HepG2 (cell line): ENCODE data around the gene SLC25A45. TPM values are rescaled to one million over a fixed set of nuclear protein-coding genes. Genes with fewer than 3 reads are reported as not detected.

Experiments used
- CHCHD3 ChIP-seq: sonication (generic); formaldehyde crosslinking; IDR thresholded peaks from 2 replicates; pipeline ENCODE4 v1.8.0; 2022; ENCODE audit warnings: mild to moderate bottlenecking, missing genetic modification reagents, moderate library complexity
- HOXA3 ChIP-seq: sonication (generic); formaldehyde crosslinking; IDR thresholded peaks from 2 replicates; pipeline ENCODE4 v1.5.0; 2020; ENCODE audit warnings: missing genetic modification reagents
- JUN ChIP-seq: sonication (generic); formaldehyde crosslinking; IDR thresholded peaks from 2 replicates; pipeline ENCODE4 v1.4.0; 2020; ENCODE audit warnings: mild to moderate bottlenecking, missing genetic modification reagents
- PAWR ChIP-seq: sonication (generic); formaldehyde crosslinking; IDR thresholded peaks from 2 replicates; pipeline ENCODE4 v1.4.0; 2020; ENCODE audit warnings: missing genetic modification reagents, mild to moderate bottlenecking, borderline replicate concordance
- POLR2G ChIP-seq: fragments of 200-400 bp; formaldehyde crosslinking; IDR thresholded peaks from 2 replicates; pipeline ENCODE4 v1.6.1; 2018; ENCODE audit warnings: mild to moderate bottlenecking, low read depth, low read length, moderate library complexity
- PPARG ChIP-seq: conservative IDR thresholded peaks from 2 replicates; pipeline ENCODE4 v1.6.1; 2016; ENCODE audit warnings: missing biosample characterization, missing genetic modification reagents
- SIN3A ChIP-seq: IDR thresholded peaks from 2 replicates; pipeline ENCODE4 v1.6.1; 2011; ENCODE audit warnings: low read depth, mild to moderate bottlenecking, control low read depth, low read length, borderline replicate concordance
- TBX3 ChIP-seq: fragments of 450-650 bp; IDR thresholded peaks from 2 replicates; pipeline ENCODE4 v1.6.1; 2017; ENCODE audit warnings: antibody characterized with exemption, mild to moderate bottlenecking, inconsistent platforms, borderline replicate concordance
- TMF1 ChIP-seq: sonication (generic); formaldehyde crosslinking; IDR thresholded peaks from 2 replicates; pipeline ENCODE4 v1.8.1; 2022; ENCODE audit warnings: low read depth, missing genetic modification reagents
- WIZ ChIP-seq: sonication (generic); formaldehyde crosslinking; IDR thresholded peaks from 2 replicates; pipeline ENCODE4 v1.5.1; 2020; ENCODE audit warnings: mild to moderate bottlenecking, missing genetic modification reagents
- ZNF431 ChIP-seq: sonication (generic); formaldehyde crosslinking; IDR thresholded peaks from 2 replicates; pipeline ENCODE4 v1.9.0; 2022; ENCODE audit warnings: missing genetic modification reagents, low read depth, mild to moderate bottlenecking, borderline replicate concordance
- ZNF777 ChIP-seq: sonication (generic); formaldehyde crosslinking; IDR thresholded peaks from 2 replicates; pipeline ENCODE4 v1.4.0; 2020; ENCODE audit warnings: missing genetic modification reagents
- ZSCAN30 ChIP-seq: sonication (generic); formaldehyde crosslinking; IDR thresholded peaks from 2 replicates; pipeline ENCODE4 v1.5.0; 2020; ENCODE audit warnings: mild to moderate bottlenecking, missing genetic modification reagents
- polyA plus RNA-seq, 8 experiments: library from polyadenylated mRNA; depleted of rRNA in 3 of 8; stranded (reverse) in 7 of 8; unstranded in 1 of 8; fragments of >200 nt; fragmentation: Illumina TruSeq in 4 of 8; extraction: Trizol in 4 of 8; gene quantifications; 2 replicates each; pipeline versions ENCODE4 v1.2.1 to v1.2.3, GENCODE V29; 2011 to 2016; ENCODE audit warnings: low read depth in 4 of 8, missing spikeins in 1 of 8, mixed read lengths in 1 of 8; ENCODE audit not compliant: insufficient read depth in 1 of 8
- total RNA-seq, 5 experiments: library from RNA; depleted of rRNA; stranded (reverse); fragments of >200 nt; fragmentation: Illumina TruSeq; extraction: Trizol; gene quantifications; 2 replicates each; pipeline ENCODE4 v1.2.3, GENCODE V29; 2016; ENCODE audit warnings: low read depth in 1 of 5
- TF ChIP-seq, protein P1 (sequence below): IDR thresholded peaks from 2 replicates; pipeline ENCODE4 v1.6.1; 2018; ENCODE audit warnings: missing genetic modification reagents
- TF ChIP-seq, protein P2 (sequence below): sonication (generic); formaldehyde crosslinking; IDR thresholded peaks from 2 replicates; pipeline ENCODE4 v1.4.0; 2020; ENCODE audit warnings: missing genetic modification reagents, borderline replicate concordance
- TF ChIP-seq, protein P3 (sequence below): sonication (generic); formaldehyde crosslinking; conservative IDR thresholded peaks from 2 replicates; pipeline ENCODE4 v1.4.0; 2020; ENCODE audit warnings: missing genetic modification reagents
- TF ChIP-seq, protein P4 (sequence below): sonication (generic); formaldehyde crosslinking; IDR thresholded peaks from 2 replicates; pipeline ENCODE4 v1.4.0; 2020; ENCODE audit warnings: missing genetic modification reagents
- TF ChIP-seq, protein P5 (sequence below): sonication (generic); formaldehyde crosslinking; IDR thresholded peaks from 2 replicates; pipeline ENCODE4 v1.4.0; 2020; ENCODE audit warnings: missing genetic modification reagents, borderline replicate concordance

SLC25A45 gene
- total and polyA plus RNA-seq, 2 of the 13 experiments (the other 11 are each of a cell fraction or from before 2014, with no cell fraction given): 1.2 to 3.4 TPM

DNA sequence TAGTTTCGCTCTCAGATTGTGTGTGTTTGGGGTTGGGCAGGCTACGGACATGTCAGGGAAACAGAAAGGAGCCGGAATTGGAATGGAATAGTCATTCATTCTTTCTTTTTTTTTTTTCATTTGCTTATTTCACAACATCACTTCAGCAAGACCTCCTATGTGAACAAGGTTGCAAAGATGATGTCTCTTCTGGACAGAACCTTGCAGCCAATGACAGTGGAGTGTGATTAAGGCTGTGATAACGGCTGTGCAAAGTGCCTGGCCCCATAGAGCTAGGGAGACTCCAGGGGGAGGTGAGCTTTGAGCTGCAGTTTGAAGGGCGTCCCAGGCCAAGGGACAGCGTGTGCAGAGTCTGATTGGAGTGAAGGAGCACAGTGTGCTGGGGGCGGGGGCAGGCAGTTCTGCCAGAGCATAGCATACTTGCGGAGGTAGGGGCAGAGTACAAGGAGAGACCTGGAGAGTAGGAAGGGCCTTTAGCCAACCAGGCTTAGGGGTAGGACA, 24.5 kb downstream of the SLC25A45 start (continued):
- TF ChIP-seq SIN3A (no peak), PAWR (CRISPR knock-in tag) (no peak), PPARG (CRISPR knock-in tag) (no peak), CHCHD3 (CRISPR knock-in tag) (no peak), HOXA3 (CRISPR knock-in tag) (peak; percentile 85), ZNF777 (CRISPR knock-in tag) (no peak), TMF1 (CRISPR knock-in tag) (no peak), TBX3 (no peak), POLR2G (peak; percentile 45; the same call in 1 of the 2 replicates), ZNF431 (CRISPR knock-in tag) (no peak), WIZ (CRISPR knock-in tag) (no peak), ZSCAN30 (CRISPR knock-in tag) (no peak), JUN (no peak)
- TF ChIP-seq, protein P1, sequence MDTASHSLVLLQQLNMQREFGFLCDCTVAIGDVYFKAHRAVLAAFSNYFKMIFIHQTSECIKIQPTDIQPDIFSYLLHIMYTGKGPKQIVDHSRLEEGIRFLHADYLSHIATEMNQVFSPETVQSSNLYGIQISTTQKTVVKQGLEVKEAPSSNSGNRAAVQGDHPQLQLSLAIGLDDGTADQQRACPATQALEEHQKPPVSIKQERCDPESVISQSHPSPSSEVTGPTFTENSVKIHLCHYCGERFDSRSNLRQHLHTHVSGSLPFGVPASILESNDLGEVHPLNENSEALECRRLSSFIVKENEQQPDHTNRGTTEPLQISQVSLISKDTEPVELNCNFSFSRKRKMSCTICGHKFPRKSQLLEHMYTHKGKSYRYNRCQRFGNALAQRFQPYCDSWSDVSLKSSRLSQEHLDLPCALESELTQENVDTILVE (CRISPR knock-in tag): 0 out of 2 replicates have a peak, but pooled peaks have one; percentile 27
- TF ChIP-seq, protein P2, sequence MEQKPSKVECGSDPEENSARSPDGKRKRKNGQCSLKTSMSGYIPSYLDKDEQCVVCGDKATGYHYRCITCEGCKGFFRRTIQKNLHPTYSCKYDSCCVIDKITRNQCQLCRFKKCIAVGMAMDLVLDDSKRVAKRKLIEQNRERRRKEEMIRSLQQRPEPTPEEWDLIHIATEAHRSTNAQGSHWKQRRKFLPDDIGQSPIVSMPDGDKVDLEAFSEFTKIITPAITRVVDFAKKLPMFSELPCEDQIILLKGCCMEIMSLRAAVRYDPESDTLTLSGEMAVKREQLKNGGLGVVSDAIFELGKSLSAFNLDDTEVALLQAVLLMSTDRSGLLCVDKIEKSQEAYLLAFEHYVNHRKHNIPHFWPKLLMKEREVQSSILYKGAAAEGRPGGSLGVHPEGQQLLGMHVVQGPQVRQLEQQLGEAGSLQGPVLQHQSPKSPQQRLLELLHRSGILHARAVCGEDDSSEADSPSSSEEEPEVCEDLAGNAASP (CRISPR knock-in tag): peak; percentile 90; the same call in 1 of the 2 replicates
- TF ChIP-seq, protein P3, sequence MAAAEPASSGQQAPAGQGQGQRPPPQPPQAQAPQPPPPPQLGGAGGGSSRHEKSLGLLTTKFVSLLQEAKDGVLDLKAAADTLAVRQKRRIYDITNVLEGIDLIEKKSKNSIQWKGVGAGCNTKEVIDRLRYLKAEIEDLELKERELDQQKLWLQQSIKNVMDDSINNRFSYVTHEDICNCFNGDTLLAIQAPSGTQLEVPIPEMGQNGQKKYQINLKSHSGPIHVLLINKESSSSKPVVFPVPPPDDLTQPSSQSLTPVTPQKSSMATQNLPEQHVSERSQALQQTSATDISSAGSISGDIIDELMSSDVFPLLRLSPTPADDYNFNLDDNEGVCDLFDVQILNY (CRISPR knock-in tag): no peak
- TF ChIP-seq, protein P4, sequence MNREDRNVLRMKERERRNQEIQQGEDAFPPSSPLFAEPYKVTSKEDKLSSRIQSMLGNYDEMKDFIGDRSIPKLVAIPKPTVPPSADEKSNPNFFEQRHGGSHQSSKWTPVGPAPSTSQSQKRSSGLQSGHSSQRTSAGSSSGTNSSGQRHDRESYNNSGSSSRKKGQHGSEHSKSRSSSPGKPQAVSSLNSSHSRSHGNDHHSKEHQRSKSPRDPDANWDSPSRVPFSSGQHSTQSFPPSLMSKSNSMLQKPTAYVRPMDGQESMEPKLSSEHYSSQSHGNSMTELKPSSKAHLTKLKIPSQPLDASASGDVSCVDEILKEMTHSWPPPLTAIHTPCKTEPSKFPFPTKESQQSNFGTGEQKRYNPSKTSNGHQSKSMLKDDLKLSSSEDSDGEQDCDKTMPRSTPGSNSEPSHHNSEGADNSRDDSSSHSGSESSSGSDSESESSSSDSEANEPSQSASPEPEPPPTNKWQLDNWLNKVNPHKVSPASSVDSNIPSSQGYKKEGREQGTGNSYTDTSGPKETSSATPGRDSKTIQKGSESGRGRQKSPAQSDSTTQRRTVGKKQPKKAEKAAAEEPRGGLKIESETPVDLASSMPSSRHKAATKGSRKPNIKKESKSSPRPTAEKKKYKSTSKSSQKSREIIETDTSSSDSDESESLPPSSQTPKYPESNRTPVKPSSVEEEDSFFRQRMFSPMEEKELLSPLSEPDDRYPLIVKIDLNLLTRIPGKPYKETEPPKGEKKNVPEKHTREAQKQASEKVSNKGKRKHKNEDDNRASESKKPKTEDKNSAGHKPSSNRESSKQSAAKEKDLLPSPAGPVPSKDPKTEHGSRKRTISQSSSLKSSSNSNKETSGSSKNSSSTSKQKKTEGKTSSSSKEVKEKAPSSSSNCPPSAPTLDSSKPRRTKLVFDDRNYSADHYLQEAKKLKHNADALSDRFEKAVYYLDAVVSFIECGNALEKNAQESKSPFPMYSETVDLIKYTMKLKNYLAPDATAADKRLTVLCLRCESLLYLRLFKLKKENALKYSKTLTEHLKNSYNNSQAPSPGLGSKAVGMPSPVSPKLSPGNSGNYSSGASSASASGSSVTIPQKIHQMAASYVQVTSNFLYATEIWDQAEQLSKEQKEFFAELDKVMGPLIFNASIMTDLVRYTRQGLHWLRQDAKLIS: no peak
- TF ChIP-seq, protein P5, sequence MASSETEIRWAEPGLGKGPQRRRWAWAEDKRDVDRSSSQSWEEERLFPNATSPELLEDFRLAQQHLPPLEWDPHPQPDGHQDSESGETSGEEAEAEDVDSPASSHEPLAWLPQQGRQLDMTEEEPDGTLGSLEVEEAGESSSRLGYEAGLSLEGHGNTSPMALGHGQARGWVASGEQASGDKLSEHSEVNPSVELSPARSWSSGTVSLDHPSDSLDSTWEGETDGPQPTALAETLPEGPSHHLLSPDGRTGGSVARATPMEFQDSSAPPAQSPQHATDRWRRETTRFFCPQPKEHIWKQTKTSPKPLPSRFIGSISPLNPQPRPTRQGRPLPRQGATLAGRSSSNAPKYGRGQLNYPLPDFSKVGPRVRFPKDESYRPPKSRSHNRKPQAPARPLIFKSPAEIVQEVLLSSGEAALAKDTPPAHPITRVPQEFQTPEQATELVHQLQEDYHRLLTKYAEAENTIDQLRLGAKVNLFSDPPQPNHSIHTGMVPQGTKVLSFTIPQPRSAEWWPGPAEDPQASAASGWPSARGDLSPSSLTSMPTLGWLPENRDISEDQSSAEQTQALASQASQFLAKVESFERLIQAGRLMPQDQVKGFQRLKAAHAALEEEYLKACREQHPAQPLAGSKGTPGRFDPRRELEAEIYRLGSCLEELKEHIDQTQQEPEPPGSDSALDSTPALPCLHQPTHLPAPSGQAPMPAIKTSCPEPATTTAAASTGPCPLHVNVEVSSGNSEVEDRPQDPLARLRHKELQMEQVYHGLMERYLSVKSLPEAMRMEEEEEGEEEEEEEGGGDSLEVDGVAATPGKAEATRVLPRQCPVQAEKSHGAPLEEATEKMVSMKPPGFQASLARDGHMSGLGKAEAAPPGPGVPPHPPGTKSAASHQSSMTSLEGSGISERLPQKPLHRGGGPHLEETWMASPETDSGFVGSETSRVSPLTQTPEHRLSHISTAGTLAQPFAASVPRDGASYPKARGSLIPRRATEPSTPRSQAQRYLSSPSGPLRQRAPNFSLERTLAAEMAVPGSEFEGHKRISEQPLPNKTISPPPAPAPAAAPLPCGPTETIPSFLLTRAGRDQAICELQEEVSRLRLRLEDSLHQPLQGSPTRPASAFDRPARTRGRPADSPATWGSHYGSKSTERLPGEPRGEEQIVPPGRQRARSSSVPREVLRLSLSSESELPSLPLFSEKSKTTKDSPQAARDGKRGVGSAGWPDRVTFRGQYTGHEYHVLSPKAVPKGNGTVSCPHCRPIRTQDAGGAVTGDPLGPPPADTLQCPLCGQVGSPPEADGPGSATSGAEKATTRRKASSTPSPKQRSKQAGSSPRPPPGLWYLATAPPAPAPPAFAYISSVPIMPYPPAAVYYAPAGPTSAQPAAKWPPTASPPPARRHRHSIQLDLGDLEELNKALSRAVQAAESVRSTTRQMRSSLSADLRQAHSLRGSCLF (CRISPR knock-in tag): no peak
